NCI-H2081 treated with DMSO at 0.1 percent for 48 hours (cell line): ENCODE results near the gene PRR5L.

Experiments
- DNase-seq: peaks from one replicate; lab custom pipeline; 2025; lab: John Stamatoyannopoulos, UW

PRR5L gene

DNA sequence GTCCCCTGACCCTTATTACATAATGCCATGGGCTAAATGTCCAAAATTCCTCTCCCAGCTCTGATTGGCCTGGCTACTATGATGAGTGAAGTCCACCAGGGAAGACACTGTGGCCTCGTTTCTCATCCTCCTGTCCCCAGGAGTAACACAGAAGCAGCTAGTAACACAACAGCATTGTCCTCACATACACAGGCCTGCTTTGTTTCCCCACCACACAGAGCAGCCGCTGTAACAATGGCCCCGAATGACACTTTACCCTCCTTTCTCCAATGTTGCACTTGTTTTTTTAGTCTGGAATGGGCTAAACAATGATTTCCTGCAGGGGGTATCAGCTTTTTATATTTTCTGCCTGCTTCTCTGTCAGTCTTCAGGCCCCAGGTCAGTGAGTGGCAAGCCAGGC is at the start of gene PRR5L:
Gene PRR5L, plus strand, starts transcription at position 363 of the 400 bp plus-strand sequence. CDS start 104,834 bp downstream, outside the sequence.
- no peak for DNase-seq

DNA sequence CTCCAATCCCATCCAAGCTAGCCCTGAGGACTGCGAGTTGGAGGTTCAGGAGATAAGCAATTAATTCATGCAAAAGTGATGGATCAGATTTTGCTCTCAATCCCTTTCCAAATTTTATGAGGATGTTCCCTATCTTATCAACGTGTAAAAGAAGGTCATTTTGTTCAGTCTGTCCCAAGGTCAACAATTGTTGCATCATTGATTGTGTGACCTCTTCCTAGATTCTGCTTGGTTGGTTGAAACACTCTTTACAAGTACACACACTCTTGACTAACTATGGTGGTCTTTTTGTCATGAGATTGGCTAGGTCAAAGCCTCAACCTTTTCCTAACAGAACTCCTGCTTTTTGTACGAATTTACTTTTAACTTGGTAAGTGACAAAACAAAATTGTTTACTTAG is 48.6 kb upstream of the PRR5L start:
- no peak for DNase-seq

DNA sequence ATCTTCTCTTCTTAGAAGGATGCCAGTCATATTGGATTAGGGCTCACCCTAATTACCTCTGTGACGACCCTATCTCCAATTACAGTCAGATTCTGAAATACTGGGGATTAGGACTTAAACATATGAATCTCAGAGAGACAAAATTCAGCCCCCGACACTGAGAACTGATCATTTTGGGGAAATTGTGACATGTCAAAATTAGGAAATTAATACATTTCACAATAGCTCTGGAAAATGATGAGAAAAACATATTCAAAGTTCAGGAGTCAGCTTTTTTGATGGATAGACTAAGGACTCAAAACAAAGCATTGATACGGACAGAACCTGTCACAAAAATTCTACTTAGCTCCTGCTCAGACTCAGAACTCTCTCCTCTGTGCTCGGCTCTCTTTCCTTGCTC is 47.7 kb upstream of the PRR5L start:
- DNase-seq: no peak

DNA sequence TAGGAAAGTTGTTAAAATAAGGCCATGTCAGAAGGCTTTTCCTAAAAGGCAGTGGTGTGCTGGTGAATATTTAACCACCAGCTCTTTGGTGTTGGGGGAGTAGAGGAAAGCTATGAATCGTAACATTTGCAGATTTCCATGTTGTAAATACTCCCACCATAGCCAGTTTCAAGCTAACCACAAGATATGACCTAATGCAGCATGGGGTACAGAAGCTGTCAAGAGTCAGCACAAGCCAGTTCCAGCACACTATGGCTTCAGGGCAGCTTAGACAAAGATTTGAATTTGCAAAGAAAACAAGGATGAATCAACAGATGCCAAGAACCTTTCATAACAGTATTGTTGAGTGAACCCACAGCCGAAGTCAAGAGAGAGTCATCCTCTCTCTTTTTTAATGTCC is 46.8 kb upstream of the PRR5L start:
- DNase-seq: no peak

- DNase-seq: no peak
Measured at GRCh38 chr11:36251823-36252222, 44.3 kb upstream of the PRR5L start.

DNA sequence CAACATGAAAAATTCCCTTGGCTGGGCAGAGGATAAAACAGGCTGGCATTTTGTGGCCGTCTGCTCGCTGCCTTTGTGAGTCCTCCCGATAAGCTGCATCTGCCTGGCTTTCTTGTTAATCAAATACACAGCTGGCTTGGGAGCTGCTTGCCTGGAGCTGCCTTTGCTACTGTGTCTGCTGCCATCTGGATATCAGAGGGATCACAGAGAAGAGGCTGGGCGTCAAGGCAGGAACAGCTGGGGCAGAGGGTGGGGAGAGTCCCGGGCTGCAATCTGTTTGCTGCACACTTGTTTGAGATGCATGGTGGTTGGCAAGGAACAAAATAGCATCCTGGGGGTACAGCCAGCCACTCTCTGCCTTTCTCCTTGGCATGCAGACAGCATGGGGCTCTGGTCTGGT is 42.9 kb upstream of the PRR5L start:
- no peak for DNase-seq

DNA sequence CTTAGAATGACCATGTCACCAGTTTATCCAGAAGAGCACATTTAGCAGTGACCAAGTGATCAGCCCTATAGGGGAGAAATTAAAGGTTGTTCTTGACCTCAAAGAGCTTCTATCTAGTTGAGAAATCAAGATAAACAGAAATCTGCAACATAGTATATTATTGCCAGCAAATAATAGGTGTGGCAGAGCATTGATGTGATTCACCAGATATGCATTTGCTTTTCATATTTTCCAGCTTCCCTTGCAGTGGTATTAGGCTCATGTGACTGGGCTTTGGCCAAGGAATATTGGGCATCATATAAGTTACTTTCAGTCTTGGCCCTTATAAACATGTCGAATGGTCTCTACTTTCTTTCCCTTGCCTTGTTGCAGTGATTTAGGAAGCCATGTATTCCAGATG is 41.4 kb upstream of the PRR5L start:
- DNase-seq: no peak

- DNase-seq: no peak
Measured at GRCh38 chr11:36257351-36257750, 38.7 kb upstream of the PRR5L start.

GRCh38 chr11:36258730-36259360 is 37.2 kb upstream of the PRR5L start:
- DNase-seq: no peak

- no peak for DNase-seq
Measured at GRCh38 chr11:36261094-36261493, 35.0 kb upstream of the PRR5L start.

DNA sequence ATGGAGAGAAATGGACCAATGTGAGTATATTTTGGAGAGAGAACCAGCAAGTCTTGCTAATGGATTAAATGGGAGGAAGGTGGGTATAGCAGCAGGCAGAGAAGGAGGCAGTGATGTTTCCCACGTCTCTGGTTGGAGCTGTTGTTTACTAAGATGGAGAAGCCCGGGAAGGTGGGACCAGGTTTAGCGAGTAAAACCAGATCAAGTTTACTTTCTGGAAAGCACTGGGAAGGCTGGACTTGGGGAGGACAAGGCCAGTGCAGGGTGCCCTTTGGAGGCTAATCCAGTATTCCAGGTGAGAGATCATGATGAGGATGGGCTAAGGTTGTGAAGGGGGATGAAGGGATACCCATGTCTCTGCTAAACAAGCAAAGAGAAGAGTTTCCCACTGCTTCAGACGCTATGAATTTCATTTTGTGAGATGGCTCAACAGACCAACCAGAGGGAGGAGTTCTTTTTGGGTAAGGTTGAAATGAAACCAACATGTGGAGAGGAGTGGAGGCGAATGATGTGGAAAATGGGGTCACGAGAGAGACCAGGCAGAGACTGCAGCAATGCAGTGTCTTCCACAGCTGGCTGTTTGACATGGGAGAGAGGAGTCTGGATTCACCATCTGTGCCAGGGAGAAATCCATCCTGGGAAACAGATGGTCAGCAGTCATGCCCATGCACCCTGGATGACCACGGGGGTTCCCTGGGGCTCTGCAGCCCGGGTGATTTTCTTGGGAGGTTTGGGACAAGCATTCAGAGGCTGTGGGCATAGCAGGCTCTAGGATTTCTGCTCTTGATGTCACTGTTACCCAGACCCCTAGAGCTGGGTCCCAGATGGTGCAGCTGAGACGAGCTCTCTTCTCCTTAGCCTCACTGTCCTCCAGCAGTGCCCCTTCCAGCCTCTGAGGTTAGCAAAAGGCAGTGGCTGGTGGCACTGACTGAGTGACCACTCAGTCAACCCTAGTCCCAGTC is 31.8 kb upstream of the PRR5L start:
- DNase-seq: no peak

DNA sequence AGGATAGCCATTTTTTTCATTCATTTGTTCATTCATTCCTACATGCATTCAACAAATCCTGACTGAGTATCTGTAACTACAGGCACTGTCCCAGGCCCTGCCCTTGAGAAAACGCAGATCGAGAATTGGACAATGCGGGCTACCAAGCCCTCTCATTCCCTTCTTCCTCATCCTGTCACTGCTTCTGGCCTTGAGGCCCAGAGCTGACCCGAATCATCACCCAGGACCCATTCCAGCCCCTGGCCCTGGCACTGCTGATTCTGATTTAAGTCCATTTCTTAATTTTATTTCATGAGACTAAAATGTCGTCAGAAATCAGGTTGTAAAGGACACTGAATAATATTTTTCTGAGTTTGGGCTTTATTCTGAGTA is 31.1 kb upstream of the PRR5L start:
- no peak for DNase-seq

DNA sequence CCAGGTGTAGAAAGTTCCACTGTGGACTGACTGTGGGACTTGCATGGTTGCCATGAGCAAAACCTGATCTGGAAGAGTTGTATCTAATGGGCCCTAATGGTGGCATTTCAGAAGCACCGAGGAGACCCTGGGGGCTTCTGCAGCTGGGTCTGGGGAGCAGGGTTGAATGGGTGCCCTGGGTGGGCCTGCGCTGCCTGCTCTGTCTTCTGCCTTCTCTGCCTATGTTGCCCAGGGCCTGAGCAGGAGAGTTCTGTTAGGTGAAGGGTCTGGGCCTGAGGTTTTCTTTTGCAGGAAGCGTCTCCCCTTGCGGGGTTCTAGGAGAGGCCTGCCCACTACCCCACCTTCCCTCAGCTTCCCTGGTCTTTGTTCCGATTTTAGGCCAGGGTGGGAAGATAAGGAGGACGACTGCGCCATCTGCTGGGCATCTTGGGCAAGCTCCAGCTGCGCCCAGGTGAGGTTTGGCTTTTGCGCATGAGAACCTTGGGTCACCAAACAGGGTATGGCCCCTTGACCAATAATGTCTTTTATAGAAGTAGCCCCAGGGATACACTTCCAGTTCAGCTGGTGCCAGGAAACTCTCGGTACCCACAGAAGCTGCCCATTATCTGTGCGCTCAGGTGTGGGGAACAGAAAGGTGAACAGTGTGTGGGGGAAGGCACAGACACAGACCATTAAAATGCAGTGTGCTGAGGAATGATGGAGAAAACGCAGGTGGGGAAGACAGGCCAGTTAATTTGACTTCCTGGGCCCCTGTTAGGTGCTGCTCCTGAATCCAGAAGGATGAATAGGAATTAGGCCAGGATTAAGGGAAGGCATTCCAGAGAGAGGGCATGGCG is 30.1 kb upstream of the PRR5L start:
- no peak for DNase-seq

- no peak for DNase-seq
Measured at GRCh38 chr11:36266767-36267166, 29.3 kb upstream of the PRR5L start.

GRCh38 chr11:36268337-36268985 is 27.6 kb upstream of the PRR5L start:
- DNase-seq: no peak

- DNase-seq: no peak
Measured at GRCh38 chr11:36270701-36271100, 25.4 kb upstream of the PRR5L start.

DNA sequence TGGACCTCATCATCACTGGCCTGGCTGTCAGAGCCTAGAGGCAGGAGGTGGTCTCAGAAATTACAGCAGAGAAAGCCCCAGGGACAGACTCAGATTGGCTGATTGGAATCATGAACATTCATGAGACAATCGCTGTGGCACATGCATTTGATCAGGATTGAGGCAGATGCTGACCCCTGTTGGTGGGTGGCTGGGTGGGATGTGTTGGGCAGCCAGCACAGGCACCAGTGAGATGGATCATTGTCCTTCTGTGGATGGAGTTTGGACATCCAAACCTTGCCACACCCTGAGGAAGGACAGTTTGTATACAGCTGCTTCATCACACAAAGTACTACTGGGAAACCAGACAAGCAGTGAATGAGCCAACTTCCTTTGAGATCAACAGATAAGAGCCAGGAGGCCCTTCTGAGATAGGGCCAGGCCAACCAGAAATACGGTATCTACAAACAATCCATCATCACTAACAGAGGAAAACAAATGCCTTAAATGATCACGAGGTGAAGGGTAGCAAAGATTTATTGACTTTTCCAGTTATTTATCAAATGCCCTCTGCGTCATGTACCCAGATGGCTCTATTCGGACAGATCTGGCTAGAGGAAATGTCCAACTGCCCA is 24.2 kb upstream of the PRR5L start:
- no peak for DNase-seq

- DNase-seq: no peak
Measured at GRCh38 chr11:36273110-36273509, 23.0 kb upstream of the PRR5L start.

DNA sequence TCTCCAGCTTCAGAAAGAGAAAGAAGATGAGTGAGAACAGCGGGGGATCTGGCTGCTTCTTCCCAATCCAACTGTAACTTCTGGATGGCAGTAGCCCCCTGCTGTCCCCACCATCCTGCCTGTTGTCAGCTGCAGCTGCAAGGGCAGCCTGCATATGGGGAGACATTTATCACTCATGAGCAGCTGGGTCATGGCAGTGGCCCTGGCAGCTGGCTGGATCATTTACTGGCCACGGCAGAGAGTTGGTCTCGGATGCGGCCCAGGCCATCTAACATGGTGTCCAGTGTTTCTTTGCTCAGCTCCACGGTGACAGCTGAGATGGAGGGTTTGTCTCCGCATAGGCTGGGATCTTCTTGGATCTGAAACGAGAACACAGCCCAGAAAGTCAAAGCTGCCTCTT is 21.7 kb upstream of the PRR5L start:
- no peak for DNase-seq

DNA sequence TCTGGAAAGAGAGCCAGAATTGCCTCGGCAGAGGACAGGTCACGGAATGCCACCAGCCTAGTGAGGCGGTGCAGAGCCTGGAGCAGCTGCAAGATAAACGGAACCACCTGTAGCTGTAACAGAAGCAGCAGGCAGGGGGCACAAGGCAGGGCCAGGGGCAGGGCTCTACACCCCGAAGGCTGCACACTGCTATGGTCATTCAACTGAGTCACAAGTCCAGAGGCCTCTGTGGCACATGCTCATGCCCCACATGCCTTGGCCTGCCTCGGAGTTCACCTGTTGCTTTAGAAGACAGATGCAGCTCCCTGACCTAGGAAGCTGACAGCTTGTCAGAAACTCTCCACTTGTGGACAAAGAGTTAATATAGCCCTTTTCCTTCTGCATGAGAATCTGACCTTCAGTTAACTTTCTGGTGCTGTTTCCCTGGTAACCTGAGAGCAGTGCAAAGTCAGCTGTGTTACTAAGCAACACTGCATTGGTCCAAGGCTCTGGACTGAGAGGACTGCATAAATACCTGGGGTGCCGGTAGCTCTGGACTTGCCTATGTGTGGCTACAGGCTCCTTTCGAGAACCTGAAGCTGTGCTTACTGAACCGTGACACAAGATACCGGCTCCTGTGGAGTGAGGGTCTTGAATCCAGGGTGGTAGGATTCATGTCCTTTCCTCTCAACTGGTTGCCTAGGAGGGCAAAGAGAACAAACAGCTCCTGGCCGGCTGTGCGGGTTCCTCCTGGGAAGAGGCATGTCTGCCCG is 17.4 kb upstream of the PRR5L start:
- DNase-seq: no peak

GRCh38 chr11:36280531-36280930 is 15.6 kb upstream of the PRR5L start:
- DNase-seq: no peak
